RWPE2 (cell line): ENCODE data around the gene ADIRF.
"Not testable (repeated sequence)": the region's sequence is repeated elsewhere in the genome, so short reads cannot be mapped to it uniquely, and the experiment has no call there.

Source experiments
- ATAC-seq: fragments of 200-7000 bp; cut with Tn5 transposase; 3 replicates; pipeline ENCODE4 v1.9.1; 2021; ENCODE audit warnings: low read depth
- DNase-seq: peaks from one replicate; pipeline ENCODE4 v3.0.0-alpha.2; 2020; ENCODE audit warnings: low spot score
- H3K27ac ChIP-seq: fragments of 450-650 bp; 2 replicates; pipeline ENCODE4 v1.5.1; 2017; ENCODE audit warnings: mild to moderate bottlenecking; ENCODE audit not compliant: poor library complexity, severe bottlenecking
- H3K27me3 ChIP-seq: fragments of 250-450 bp; sonication (Bioruptor Pico); 2 replicates; pipeline ENCODE4 v1.5.1; 2021; ENCODE audit warnings: mild to moderate bottlenecking, moderate library complexity; ENCODE audit not compliant: insufficient read depth, poor library complexity, severe bottlenecking
- H3K36me3 ChIP-seq: fragments of 250-450 bp; sonication (Bioruptor Pico); 2 replicates; pipeline ENCODE4 v1.5.1; 2020; ENCODE audit warnings: low read depth, mild to moderate bottlenecking, moderate library complexity
- H3K4me1 ChIP-seq: fragments of 250-450 bp; sonication (Bioruptor Pico); 2 replicates; pipeline ENCODE4 v1.5.1; 2021; ENCODE audit warnings: mild to moderate bottlenecking, moderate library complexity; ENCODE audit not compliant: insufficient read depth, poor library complexity, severe bottlenecking
- H3K4me3 ChIP-seq: fragments of 250-450 bp; sonication (Bioruptor Pico); 2 replicates; pipeline ENCODE4 v1.5.1; 2021; ENCODE audit warnings: mild to moderate bottlenecking, moderate library complexity; ENCODE audit not compliant: severe bottlenecking
- H3K9me3 ChIP-seq: fragments of 250-450 bp; sonication (Bioruptor Pico); 2 replicates; pipeline ENCODE4 v1.5.1; 2021; ENCODE audit warnings: mild to moderate bottlenecking, moderate library complexity; ENCODE audit not compliant: severe bottlenecking
- TF ChIP-seq, protein P1 (sequence below): fragments of 450-650 bp; IDR thresholded peaks from one replicate; pipeline ENCODE4 v1.5.1; 2017; ENCODE audit warnings: mild to moderate bottlenecking, moderate library complexity; ENCODE audit not compliant: poor library complexity, severe bottlenecking

Gene ADIRF

DNA sequence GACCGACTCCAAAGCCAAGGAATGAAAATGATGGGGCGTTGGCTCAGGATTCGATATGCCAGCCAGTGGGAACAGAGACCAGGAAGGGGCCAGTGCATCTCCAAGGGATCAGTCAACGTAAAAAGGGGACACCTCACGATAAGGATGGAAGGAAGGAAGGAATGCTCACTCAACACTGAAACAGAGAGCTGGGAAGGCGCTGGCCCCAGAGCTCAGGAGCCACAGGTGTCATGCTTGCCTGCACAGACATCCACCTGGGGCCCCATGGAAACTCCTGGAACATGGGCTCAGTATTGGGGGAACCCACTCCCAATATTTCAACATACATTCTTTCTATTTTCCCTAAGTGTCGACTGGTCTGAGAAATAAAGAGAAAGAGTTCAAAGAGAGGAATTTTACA lies 16.2 kb upstream of the ADIRF start:
- Histone ChIP-seq H3K4me1 (no peaks in the 10 kb centered on the region), H3K4me3 (no peak overlapping the region), H3K27ac (no peak overlapping the region), H3K36me3 (no peaks in the 10 kb centered on the region), H3K9me3 (no peaks in the 10 kb centered on the region), H3K27me3 (no peaks in the 10 kb centered on the region)
- ATAC-seq (no peak), DNase-seq (no peak)
- TF ChIP-seq, protein P1, sequence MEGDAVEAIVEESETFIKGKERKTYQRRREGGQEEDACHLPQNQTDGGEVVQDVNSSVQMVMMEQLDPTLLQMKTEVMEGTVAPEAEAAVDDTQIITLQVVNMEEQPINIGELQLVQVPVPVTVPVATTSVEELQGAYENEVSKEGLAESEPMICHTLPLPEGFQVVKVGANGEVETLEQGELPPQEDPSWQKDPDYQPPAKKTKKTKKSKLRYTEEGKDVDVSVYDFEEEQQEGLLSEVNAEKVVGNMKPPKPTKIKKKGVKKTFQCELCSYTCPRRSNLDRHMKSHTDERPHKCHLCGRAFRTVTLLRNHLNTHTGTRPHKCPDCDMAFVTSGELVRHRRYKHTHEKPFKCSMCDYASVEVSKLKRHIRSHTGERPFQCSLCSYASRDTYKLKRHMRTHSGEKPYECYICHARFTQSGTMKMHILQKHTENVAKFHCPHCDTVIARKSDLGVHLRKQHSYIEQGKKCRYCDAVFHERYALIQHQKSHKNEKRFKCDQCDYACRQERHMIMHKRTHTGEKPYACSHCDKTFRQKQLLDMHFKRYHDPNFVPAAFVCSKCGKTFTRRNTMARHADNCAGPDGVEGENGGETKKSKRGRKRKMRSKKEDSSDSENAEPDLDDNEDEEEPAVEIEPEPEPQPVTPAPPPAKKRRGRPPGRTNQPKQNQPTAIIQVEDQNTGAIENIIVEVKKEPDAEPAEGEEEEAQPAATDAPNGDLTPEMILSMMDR, result no peak

DNA sequence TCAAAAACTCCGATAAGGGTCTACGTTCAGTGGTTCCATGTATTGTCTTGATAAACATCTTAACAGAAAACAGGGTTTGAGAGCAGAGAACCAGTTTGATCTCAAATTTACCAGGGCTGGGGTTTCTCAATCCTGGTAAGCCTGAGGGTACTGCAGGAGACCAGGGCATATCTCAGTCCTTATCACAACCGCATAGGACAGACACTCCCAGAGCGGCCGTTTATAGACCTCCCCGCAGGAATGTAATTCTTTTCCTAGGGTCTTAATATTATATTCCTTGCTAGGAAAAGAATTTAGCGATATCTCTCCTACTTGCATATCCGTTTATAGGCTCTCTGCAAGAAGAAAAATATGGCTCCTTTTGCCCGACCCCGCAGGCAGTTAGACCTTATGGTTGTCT lies 15.6 kb upstream of the ADIRF start:
- not testable (repeated sequence) for DNase-seq, H3K9me3 ChIP-seq, ATAC-seq, H3K27ac ChIP-seq, H3K4me1 ChIP-seq, H3K36me3 ChIP-seq, H3K27me3 ChIP-seq, H3K4me3 ChIP-seq

DNA sequence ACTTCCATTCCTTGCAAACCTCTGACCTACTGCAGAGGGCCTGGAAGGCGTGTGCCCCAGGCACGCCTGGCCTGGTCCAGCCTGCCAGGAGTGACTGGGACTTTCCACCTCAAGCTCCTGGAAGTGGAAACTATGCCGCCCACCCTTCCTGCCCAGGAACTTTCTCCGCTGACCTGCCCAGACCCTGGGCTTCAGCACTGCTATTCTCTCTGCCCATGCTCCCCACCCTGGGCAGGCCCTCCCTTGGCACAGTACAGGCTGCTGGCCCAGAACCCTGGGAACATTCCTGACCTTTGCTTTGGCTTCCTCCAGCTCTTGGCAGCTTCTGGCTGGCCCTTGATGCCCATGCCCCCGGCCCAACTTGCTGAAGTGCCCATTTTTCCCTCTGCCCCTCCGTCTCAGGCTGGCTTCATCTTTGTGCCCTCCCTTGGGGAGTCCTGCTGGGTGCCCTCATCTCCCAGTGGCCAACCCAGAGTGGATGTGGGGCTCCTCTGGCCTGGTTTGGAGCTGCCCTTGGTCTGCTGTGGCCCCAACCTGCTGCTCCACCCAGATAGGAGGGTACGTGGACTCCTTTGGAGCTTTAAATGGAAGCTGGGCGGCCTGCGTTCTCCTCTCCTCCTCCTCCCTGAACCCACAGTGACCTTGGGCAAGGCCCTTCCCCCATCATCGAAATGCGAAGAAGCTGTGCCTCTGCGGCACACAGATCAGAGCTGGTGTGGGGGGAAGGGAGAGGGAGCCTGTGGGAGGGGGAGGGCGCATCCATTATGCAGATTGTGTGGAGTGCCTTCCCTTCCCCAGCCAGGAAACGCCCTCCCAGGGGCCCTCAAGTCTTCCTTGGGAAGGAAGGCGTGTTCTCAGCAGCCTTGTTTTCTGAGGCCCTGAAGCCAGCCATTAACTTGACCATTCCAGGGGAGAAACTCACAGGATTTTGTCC lies 14.3 kb upstream of the ADIRF start:
- Histone ChIP-seq H3K9me3 (no peaks in the 10 kb centered on the region), H3K27ac (no peak overlapping the region), H3K36me3 (no peaks in the 10 kb centered on the region), H3K4me3 (no peak overlapping the region), H3K27me3 (no peaks in the 10 kb centered on the region), H3K4me1 (peaks cover 10% of the 10 kb centered on the region)
- no peak for ATAC-seq
- DNase-seq, result peak; percentile 34
- TF ChIP-seq, protein P1, result no peak

DNA sequence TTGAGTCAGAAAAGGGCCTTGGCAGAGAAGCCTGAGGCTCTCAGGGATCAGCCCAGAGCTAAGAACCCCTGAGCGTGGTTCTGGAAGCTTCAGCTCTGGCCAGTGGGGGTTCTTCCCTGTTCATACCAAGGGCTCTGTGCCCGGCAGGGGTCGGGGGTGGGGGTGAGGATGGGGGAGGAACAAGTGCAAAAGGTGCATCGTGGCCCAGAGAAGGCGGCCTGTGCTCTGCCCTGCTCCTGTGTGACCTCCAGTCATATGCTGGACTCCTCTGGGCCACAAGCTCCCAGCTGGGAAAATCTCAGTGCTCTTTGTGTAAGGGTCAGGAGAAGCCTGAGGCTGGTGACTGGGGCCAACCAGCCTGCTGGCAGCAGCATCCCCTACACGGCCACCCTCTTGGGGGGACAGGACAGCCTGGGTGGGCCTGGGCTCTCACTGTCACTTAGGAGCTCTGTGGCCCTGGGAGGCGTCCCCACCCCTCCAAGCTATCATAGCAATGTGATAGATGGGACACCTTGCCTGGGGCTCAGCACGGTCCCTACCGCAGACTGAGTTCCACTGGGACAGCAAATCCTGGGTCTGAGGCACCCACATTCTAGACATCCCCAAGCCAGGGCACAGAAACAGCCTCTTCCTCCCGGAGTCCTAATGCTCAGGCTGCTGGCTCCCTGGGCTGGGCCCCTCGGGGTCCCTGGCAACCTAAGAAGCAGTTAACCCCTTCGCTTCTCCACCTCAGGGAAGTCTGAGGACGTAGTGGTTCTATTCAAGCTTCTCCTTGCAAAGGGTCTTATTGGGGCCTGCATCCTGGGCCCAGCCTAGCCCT lies 13.4 kb upstream of the ADIRF start:
- H3K4me1 ChIP-seq, result peaks cover 17% of the 10 kb centered on the region
- H3K4me3 ChIP-seq, result no peak overlapping the region

More for the DNA sequence above, 13.4 kb upstream of the ADIRF start:
- ATAC-seq, result no peak
- DNase-seq, result peak; percentile 47
- Histone ChIP-seq H3K27me3 (no peaks in the 10 kb centered on the region), H3K27ac (no peak overlapping the region), H3K9me3 (no peaks in the 10 kb centered on the region), H3K36me3 (no peaks in the 10 kb centered on the region)
- TF ChIP-seq, protein P1, result no peak
